GM19467 (cell line): Measurements from ENCODE around the gene RBBP8.
A peak's percentile ranks its signal among the peaks of the same experiment; 100 is the strongest.

ENCODE experiments used
- ATAC-seq: cut with Tn5 transposase; IDR thresholded peaks from one replicate; pipeline ENCODE4 v1.9.1; 2021; ENCODE audit warnings: mild to moderate bottlenecking, moderate library complexity; ENCODE audit not compliant: unreplicated experiment

RBBP8 gene

DNA sequence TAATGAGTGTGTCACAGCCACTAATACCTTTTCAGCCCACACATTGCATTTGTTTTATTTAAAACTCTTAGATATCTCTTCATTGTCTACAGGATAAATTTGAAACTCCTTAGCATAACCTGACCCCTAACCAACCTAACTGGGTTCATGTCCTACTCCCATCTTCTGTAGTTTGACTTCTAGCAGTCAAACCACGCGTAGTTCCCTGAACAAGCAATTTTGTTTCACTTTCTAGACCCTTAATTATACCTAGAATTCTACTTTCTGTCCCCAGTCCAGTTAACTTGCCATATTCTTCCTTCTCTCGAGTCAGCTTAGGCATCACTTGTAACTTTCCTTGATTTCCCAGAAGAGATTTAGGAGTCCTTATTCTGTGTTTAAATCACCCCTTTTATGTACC lies 55.1 kb downstream of the RBBP8 start:
- ATAC-seq: peak; percentile 61

DNA sequence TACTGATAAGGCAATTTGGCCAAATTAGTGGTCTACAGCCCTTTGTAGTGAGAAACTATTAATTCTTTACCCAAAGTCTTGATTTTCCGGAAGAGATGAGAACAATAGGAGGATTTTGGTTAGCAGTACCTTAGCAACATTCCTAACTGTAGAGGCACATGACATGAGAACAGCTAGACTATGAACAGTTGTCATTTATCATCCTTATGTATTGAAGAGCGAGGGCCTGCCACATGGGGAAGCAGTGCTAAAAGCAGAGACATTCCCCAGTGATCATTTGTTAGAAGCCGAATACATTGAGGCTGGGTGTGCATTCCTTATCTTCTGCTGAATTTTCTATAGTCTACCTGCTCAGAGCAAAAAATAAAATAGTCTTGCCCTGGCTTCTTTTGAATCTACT lies 65.2 kb downstream of the RBBP8 start:
- ATAC-seq: no peak

DNA sequence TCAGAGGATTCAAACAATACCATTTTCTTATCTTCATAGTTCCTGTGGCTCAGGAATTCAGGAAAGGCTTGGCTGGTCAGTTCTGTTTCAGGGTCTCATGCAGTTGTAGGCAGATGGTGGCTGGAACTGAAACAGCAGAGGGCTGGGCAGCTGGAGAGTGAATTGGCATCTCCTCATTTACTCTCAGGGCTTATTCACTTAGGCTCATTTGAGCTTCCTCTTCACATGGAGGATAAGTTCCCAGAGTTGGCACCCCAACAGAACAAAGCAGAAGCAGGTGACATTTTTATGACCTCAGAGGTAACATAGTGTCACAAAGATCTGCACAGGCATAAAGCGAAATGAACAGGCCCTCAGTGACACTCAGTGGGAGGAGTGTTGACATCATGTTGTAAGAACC lies 66.1 kb downstream of the RBBP8 start:
- no peak for ATAC-seq

GRCh38 chr18:22999647-23000046 lies 66.5 kb downstream of the RBBP8 start:
- ATAC-seq: no peak

- no peak for ATAC-seq
These were observed 70.2 kb downstream of the RBBP8 start for GRCh38 chr18:23003289-23003688.

DNA sequence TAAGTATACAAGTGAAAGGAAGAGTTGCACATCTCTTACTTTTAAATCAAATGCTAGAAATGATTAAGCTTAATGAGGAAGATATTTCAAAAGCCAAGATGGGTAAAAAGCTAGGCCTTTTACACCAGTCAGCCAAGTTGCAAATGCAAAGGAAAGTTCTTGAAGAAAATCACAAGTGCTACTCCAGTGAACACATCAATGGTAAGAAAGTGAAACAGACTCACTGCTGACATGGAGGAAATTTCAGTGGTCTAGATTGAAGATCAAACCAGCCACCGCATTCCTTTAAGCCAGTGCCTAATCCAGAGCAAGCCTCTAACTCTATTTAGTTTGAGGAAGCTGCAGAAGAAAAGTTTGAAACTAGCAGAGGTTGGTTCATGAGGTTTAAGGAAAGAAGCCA lies 79.1 kb downstream of the RBBP8 start:
- no peak for ATAC-seq

GRCh38 chr18:23020555-23021294 lies 87.6 kb downstream of the RBBP8 start:
- no peak for ATAC-seq

DNA sequence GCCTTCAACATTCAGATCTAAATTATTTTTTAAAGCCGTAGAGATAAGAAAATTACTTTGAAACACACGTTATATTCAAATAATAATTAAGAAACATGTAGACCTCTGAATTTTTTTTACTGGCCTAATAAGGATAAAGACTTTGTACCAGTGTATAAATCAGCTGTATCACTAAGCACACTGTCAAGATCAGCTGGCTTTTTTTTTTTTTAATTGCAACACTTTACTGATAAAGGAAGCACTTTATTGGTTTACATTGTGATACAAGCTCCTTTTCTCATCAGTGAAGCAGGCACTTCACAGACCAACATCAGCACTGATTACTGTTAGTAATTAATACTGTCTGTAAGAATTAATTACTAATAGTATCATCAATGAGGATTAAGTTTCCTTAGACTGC lies 88.5 kb downstream of the RBBP8 start:
- ATAC-seq: no peak

GRCh38 chr18:23032030-23032582 lies 99.0 kb downstream of the RBBP8 start:
- no peak for ATAC-seq

DNA sequence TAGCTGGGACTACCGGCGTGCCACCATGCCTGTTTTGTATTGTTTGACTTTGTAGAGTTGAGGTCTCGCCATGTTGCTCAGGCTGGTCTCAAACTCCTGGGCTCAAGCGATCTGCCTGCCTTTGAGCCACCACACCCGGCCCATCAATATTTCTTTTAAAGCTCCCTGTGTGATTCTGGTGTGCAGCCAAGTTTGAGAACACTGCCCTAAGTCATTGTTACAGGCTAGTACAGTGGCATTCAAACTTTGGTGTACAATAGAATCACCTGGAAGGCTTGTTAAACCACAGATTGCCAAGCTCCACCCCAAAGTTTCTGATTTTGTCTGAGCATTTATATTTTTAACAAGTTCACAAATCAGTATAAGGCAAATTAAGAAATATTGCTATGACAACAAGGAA lies 99.9 kb downstream of the RBBP8 start:
- no peak for ATAC-seq

DNA sequence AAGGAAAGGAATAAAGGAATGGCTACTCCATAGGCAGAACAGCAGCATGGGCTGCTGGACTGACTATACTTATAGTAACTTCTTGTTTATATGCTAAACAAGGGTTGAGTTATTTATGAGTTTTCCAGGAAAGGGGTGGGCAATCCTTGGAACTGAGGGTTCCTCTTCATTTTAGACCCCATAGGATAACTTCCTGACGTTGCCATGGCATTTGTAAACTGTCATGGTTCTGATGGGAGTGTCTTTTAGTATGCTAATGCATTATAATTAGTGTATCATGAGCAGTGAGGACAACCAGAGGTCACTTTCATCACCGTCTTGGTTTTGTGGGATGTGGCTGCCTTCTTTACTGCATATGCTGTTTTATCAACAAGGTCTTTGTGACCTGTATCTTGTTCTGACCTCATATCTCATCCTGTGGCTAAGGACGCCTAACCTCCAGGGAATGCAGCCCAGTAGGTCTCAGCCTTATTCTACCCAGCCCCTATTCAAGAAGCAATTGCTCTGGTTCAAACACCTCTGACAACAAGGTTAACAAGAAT lies 103.6 kb downstream of the RBBP8 start:
- no peak for ATAC-seq

DNA sequence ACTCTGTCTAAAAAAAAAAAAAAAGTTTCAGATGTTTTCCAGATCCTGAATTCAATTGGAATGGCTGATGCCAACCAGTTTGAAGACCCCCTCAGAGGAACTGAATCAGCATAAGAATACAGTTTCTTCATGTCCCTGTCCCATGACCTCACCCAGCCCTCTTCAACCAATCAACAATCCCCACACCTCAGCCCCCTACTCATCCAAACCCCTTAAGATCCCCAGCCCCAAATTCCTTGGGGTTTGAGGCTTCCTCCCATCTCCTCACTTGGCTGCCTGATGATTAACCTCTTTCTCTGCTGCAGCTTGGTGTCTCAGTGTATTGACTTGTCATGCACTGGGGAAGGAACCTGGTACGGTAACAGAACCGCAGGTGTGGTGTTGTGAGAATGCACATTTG lies 104.5 kb downstream of the RBBP8 start:
- ATAC-seq: no peak

DNA sequence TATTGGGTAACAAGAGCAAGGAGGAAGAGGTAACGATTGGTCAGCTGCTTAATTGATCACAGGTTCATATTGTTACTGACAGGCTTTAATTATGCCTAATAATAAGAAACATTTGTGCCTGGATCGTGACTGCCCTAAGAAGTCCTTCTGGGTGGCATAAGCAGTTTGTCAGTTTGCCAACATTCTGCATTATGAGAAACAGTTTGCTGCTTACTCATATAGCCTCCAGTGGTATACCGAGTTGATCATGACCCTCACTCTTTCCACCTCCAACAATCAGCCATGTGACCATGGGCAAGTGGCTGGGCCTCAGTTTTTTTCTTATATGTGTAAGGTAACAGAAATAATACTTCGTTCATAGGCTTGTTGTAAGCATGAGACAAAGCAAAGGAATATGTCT lies 105.6 kb downstream of the RBBP8 start:
- no peak for ATAC-seq

GRCh38 chr18:23042133-23042532 lies 109.0 kb downstream of the RBBP8 start:
- ATAC-seq: no peak

GRCh38 chr18:23043803-23044376 lies 110.8 kb downstream of the RBBP8 start:
- ATAC-seq: no peak

- ATAC-seq: no peak
These were observed 116.7 kb downstream of the RBBP8 start for GRCh38 chr18:23049698-23050373.

GRCh38 chr18:23053776-23054457 lies 120.8 kb downstream of the RBBP8 start:
- no peak for ATAC-seq

- ATAC-seq: no peak
These were observed 121.4 kb downstream of the RBBP8 start for GRCh38 chr18:23054553-23054952.

DNA sequence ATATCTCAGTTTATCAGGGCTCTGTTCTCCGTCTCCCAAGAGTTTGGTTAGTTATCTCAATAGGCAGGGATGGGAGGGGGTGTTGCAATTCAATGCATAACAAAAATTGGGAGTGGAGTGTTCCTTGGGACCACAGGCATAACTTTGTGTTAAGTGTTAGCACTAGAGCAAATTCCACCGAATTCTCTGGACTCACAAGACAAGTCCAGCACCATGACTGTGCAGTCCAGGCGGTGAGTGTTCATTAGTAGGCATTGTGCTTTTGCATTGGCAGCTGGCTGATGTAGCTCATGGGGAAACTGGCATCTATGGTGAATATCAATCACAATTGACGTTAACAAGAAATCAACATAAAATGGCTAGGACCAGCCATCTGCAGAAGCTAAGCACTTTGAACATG lies 123.2 kb downstream of the RBBP8 start:
- no peak for ATAC-seq

DNA sequence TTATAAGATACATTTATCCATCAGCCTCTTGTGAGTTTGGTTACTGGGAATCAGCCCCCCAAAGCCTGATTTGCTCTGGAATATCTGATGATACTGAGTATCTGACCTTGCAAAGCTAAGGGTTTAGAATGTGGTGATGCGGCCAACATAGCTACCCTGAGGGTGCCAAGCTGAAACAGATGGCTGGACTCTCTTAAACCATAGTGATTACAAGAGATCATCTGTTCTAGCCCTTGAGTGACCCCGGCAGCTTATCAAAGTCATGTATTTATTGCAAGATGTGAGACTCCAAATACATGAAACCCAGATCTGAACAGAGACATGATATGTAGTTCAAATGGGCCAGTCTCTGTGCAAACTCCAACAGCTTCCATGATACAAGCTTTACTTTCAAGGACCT lies 124.0 kb downstream of the RBBP8 start:
- ATAC-seq: no peak

DNA sequence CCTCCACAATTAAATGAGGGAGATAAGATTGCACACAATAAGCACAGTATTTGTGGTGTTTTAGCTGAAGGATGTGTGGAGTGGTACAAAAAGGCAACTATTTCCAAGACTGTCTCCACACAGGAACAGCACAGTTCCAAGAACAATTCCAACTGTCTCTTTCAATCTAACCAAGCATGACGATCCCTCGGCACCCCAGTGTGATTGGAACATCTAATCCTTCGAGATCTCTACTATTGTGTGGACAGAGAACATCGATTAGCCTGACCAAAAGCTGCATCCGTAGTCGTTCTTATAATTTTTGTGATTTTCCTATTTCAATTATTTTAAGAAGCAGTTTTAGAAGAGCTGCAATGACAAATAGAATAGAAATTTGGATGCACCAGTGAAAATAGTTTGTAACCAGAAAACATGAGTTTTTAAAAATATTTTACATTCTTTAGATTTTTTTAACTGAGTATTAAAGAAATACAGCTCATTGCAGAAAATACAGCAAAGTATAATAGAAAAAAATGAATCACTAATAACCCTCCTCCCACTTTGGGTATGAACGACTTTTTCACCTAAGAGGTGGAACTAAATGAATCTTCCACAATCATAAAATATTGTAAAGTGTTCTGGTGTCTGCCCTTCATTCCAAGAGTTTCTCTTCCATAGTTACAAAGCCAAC lies 125.8 kb downstream of the RBBP8 start:
- no peak for ATAC-seq
